HG03159 (cell line): ENCODE data around the gene DPH6.
"Not testable (repeated sequence)": the region's sequence is repeated elsewhere in the genome, so short reads cannot be mapped to it uniquely, and the experiment has no call there.

Experiments
- ATAC-seq: cut with Tn5 transposase; IDR thresholded peaks from one replicate; pipeline ENCODE4 v1.9.1; 2021; ENCODE audit warnings: mild to moderate bottlenecking, moderate library complexity; ENCODE audit not compliant: unreplicated experiment

Gene DPH6

DNA sequence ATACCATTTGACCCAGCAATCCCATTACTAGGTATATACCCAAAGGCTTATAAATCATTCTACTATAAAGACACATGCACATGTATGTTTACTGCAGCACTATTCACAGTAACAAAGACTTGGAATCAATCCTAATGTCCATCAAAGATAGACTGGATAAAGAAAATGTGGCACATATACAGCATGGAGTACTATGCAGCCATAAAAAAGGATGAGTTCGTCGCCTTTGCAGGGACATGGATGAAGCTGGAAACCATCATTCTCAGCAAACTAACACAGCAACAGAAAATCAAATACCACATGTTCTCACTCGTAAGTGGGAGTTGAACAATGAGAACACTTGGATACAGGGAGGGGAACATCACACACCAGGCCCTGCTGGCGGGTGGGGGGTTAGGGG is 104.7 kb downstream of the DPH6 start:
- not testable (repeated sequence) for ATAC-seq

DNA sequence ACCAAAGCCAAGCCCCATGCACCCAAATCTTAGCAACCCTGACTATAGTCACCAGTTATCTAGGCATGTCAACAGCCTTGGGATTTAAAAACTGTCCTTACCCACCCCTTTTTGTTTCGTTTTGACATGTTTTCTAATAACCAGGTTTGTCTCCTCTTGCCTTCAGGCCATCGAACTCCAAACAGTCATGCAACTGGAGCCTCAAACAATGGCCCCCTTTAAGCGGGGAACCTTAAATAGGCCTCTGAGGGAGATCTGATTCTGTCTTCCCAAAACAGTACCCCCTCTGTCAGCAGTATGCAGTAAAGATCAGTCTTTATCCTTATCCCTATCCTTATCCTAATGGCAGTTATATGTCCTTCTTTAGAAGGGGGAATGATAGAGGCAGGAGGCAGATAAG is 105.7 kb downstream of the DPH6 start:
- no peak for ATAC-seq

DNA sequence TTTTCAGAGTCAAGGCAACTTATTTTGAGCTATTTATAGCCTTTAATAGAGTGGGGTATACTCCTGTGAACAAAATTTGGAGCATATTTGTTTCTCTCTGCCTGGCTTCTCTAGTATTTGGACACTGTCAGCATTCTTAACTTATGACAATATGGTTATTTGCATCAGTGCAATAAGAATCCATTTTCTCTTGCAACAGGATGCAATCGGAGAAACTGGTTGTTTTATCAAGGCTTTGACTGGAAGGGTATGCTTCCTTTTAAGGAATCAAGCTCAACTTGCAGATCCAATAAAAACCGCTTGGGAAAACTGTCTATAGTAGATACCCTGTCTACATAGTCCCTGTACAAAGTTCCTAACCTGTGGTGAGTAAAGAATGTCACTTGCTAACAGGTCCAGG is 106.7 kb downstream of the DPH6 start:
- ATAC-seq: no peak

DNA sequence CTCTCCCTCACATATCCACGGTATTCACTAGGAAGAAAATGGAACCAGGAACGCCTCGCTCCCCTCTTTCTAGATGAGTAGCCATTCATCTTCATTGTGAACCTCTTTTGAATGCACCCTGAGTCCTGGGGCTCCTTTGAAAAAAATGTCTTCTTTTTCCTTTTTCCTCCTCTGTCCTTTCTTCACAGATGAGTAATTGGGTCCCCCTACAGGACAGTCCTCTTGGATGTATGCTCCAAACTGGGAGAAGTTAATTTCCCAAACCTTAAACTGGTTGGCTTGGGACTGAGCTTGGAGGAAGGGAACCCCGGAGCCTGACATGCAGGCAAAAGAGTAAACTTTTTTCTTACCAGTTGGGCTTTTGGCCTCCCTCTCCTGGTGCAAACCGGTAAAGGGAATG is 108.8 kb downstream of the DPH6 start:
- no peak for ATAC-seq

DNA sequence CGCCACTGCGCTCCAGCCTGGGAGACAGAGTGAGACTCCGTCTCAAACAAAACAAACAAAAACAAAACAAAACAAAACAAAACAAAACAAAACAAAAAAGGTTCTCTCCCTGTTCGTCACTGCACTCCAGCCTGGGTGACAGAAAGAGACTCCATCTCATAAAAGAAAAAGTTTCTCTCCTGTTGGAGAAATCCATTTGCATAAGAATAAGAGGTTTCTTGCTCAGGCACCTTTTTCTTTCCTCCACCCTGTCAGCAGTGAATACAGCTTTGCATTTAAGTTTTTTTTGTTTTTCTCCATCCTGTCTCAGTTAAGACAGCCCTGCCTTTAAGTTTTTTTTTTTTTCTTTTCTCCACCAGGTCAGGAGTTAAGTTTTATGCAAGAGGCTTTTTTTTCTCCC is 109.5 kb downstream of the DPH6 start:
- no peak for ATAC-seq

DNA sequence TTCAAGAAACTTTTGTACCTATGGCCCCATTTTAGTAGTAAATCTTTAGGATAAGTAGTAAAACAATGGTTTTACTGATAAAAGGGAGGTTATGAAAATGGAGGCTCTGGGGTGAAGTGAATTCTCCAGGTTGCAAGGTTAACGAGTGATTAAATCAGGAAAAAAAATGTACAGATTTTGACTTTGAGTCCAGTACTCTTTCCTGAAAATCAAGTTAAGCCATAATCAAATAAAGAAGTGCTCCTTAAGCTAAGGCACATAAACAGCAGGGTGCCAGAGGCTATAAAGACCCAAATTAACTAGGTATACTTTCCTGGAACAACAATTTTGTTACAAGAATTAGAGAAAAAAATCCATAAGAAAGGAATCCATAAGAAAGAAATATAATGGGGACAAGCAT is 114.7 kb downstream of the DPH6 start:
- no peak for ATAC-seq

DNA sequence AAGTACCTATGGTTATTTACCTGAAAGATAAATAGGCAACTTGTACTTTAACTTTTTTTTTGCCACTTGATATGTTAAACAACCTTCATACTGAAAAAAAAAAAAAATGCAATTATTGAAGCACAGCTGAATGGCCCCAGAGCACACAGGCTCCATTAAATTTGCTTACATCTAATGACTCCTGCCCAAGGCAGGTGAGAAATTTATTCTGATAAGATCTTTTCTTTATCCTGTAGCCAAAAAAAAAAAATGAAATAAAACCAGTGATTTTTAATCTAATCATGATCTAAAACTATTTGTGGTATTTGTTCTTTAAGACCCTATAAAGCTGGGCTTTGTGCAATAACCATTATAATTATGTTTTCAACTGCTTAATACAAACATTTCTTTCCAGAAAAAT is 115.7 kb downstream of the DPH6 start:
- no peak for ATAC-seq

DNA sequence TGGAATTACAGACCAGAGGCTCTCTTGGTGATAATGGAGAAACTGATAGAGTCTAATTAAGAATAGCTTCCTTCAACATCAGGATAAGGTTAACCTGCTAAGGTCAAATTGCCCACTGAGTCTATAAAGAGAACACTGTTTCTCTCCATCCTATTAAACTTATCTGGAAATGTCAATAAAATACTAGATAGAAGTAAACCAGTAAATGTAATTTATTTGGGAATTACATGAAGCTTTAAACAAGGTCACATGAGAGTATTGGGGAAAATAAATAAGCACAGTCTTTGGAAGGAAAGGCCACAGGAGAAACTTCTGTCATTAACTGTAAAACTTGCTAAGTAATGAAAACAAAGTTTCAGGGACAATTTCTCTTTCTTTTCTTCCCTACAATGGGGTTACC is 118.5 kb downstream of the DPH6 start:
- ATAC-seq: no peak

DNA sequence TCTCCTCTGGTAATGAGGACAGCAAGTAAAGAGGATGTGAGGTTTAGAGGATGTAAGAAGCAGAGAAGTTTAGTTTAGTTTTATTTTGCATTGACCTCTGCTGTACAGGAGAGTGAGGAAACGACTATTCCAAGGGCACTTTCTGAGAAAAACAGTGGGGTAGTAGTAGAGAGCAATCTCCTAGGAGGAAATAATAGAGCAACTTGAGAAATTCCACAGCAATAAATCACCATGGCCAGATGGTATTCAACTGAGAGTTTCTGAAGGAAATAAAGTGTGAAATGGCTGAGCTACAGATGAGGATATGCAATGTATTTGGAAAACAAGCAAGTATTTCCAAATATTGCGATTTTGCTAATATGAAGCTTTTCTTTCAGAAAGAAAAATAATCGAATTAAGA is 118.9 kb downstream of the DPH6 start:
- ATAC-seq: no peak

DNA sequence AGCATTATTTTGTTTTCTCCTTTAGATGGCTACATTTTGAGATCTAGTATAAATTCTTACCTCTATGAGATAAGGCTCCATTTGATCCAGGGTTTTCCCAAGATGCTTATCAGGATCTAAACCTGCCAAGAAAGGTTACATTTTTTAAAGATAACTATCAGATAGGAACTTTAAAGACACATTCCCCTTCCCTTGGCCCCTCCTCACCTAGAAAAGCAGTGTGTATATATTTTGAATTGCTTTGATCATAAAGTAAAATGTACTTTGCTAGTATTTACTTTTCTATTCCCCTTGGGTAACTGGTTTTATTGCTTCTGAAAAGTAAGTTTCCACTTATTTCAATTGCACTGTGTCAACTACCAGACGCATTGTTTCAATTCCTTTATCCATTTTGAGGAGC is 135.2 kb downstream of the DPH6 start:
- no peak for ATAC-seq

DNA sequence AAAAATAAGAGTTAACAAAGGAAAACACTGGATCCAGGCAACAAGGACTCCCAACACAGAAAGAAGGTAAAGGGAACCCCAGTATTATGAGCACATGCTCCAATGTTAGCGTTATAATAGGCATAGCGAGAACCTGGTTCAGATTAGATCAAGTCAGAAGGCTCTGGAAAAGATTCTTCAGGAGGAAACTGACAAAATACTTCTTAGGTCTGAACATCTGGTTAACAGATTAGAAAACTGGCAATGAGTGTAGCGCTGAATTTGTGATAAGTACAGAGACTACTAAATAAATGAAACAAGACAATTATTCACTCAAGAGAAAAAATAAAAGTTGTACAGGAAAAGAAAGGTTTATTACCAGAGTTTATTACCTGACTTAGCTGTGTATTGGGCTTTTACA is 146.1 kb downstream of the DPH6 start:
- ATAC-seq: no peak

DNA sequence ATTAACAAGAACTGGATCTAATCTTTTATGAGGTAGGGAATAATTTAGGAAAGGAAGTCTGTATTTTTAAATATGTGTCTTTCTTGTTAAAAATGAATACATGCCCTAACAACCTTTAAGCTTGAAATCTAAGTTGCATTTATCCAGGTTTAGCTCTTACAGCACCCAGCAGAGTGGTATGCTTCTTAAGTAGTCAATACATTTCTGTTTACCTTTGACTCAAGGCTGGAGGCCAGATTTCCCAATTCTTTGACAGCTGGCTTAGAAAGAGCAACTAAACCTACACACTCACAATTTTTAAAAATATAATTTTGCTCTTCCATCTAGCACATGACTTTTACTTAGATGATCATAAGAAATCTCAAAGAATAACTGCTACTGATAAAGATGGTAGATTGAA is 148.9 kb downstream of the DPH6 start:
- ATAC-seq: no peak

DNA sequence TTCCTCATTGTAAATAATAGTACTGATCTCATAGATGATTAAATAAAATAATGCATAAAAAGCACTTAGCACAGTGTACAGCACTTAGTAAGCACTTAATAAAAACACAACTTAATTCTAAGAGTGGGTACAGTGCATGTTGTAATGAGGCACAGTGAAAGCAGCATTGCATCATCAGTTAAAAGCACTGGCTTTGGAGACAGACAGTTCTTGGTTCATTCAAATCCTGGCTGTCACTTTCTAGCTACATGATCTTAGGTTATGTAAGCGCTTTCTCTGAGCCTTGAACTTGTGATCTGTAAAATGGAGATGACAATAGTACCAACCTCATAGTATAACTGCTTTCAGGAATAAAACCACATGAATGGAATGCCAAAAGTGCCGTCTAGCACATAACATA is 151.5 kb downstream of the DPH6 start:
- no peak for ATAC-seq

DNA sequence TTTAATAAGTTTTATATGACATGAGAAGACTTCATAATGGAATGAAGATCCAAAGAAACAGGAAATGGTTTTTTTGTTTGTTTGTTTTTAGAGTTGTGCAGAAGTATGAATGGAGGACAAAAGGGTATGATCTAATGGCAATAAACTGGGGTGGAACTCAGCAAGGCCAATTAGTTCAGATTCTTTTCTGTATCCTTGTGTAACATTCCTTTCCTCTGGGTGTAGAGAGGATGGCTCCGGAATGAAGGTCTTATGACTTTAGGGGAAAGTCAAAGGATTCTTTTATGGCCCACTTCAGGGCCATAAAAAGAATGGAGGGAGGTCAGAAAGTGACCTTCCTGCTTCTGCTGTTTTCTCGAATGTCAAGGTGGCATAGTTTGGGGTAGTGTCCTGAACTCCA is 152.6 kb downstream of the DPH6 start:
- ATAC-seq: no peak

DNA sequence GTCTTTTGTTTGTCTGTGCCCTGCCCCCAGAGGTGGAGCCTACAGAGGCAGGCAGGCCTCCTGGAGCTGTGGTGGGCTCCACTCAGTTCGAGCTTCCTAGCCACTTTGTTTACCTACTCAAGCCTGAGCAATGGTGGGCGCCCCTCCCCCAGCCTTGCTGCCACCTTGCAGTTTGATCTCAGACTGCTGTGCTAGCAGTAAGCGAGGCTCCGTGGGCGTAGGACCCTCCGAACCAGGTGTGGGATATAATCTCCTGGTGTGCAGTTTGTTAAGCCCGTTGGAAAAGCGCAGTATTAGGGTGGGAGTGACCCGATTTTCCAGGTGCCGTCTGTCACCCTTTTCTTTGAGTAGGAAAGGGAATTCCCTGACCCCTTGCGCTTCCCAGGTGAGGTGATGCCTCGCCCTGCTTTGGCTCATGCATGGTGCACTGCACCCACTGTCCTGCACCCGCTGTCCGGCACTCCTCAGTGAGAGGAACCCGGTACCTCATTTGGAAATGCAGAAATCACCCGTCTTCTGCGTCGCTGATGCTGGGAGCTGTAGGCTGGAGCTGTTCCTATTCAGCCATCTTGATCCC is 154.5 kb downstream of the DPH6 start:
- ATAC-seq: not testable (repeated sequence)

DNA sequence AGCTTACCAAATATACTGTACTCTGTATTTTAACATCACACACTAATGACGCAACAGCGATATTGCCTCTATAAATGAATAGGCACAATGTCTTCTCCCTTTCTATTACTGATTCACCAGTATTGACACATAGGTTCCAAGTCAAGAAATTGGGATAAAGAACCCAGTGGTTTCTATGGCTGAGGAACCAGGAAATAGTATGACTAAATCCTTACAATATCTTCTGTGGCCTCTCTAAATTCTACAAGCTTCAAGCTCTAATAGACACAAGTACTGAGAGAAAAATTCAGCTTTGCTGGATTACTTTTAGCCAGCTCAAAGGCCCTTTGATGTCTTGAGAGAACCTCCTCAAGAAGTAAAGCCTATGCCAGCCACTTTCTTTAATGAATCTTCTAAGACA is 162.5 kb downstream of the DPH6 start:
- no peak for ATAC-seq

DNA sequence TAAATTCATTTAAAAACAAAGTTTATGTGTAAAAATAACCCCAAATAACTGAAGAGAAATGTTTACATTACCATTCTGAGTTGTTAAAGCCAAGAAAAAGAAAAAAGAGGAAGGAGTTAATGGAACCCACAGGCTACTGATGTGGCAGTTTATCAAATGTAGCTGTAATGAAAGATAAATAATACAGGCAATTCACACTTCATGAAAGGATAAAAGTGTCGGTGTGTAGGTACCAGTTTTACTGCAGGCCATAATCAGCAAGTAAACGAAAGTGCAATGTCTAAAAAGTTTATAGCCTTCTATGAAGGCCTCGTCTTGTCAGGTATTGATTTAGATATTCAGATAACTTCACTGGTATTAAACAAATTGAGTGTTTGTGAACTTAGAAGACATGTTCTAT is 164.6 kb downstream of the DPH6 start:
- ATAC-seq: no peak

DNA sequence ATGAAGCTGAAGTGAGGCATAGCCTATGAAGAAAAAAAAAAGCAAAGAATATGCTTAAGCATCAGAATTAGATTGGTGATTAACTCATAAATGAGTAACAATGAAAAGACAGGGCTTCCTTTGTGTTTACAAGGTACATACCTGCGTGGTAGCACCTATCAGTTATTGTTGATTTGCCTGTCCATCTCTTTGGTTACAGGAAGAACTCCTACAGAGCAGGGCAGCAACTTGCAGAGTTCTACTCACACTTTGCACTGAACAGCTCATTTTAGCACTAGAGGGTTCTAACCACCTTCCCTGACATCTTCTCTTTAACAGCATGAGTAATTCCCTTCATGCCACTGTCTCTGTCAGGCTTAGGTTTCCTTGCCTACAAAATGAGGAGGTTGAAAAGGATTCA is 166.0 kb downstream of the DPH6 start:
- ATAC-seq: no peak

DNA sequence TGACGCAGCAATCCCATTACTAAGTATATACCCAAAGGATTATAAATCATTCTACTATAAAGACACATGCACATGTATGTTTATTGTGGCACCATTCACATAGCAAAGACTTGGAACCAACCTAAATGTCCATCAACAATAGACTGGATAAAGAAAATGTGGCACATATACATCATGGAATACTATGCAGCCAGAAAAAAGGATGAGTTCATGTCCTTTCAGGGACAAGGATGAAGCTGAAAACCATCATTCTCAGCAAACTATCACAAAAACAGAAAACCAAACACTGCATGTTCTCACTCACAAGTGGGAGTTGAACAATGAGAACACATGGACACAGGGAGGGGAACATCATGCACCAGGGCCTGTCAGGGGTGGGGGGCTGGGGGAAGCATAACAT is 167.5 kb downstream of the DPH6 start:
- ATAC-seq: not testable (repeated sequence)

DNA sequence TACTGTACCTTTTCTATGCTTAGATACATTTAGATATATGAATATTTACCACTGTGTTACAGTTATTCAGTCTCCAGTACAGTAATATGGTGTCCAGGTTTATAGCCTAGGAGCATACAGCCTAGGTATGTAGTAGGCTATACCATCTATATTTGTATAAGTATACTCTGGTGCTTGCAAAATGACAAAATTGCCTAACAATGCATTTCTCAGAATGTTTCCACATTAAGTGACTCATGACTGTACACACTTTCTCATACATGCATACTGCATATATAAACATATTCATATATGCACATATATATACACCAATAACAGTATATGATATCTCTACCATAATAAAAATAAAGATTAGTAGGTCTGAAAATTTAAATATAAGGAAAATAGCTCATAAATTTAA is 169.3 kb downstream of the DPH6 start:
- no peak for ATAC-seq

DNA sequence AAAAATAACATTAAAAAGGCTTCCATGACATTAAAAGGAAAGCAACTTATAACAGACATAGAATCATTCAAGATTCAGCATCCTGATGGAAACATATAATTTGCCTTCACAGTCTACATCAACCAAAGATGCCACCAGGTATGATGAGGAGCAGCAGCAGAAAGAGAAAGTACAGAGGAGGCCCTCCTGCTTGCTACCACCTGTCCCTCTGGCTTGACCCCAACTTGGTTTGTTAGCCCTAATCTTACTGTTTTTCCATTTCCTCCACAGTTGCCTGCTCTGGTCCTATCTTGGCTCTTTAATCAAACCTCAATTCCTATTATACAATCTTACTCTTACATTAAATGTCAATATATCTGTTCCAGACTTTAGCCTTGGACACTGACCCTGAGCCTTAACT is 171.3 kb downstream of the DPH6 start:
- ATAC-seq: no peak

DNA sequence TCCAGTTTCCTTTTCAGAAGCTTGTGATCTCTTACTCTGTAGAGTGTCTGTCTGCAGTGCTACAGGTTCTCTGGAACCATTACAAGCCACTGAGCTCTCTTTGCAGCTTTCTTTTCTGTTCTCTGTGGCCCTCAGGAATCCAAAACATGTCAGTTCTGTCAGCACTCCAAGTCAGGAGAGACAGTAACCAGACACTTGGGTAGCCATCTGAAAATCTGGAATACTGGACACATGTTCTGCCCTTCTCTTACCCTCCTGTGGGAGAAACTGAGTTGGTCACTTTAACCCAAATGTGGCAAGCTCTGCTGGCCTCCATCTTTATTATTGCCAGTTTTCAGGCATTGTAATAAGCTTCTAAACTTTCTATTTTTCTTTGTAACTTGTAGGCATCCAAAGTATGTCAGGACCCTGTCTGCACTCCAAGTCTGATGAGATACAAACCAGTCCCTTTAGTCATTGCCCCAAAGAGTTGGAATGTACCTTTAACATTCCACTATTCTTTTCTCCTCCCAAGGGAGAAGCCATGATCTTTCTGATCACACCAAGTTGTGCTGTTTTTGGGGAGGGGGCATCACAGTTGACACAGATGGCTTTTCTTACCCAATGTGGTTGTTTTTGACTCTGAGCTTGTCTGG is 183.7 kb downstream of the DPH6 start:
- ATAC-seq: no peak

DNA sequence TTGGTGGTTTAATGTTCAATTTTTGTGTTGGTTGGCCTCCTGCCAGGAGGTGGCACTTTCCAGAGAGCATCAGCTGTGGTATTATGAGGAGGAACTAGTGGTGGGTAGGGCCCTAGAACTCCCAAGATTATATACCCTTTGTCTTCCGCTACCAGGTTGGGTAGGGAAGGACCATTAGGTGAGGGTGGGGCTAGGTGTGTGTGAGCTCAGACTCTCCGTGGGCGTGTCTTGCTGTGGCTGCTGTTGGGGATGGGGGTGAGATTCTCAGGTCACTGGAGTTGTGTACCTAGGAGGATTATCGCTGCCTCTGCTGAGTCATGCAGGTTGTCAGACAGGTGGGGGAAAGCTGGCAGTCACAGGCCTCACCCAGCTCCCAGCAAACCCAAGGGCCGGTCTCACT is 187.1 kb downstream of the DPH6 start:
- no peak for ATAC-seq
